ENCODE data around the gene PNMA1.
"Not testable (repeated sequence)": the region's sequence is repeated elsewhere in the genome, so short reads cannot be mapped to it uniquely, and the experiment has no call there.

PNMA1 gene

DNA sequence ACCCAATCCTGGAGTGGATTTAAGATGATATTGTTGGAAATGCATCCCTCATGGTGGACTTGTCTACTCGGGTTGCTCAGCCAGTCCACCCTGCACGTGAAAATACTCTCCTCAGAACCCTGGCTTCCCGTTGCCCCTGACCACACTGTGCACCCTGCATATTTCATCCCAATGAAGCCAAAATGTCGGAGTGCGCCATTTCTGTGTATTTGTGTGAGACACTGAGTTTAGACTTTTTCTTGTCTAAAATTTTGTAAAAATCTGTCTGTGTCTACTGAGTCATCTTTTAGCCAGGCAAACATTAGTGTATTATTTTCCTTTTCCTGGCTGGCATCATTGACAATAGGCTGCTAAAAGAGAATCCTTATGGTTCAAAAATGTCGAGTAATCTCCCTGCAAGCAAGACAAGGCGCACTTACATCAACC, 485 bp upstream of the PNMA1 start:
- DNase-seq: no peak

DNA sequence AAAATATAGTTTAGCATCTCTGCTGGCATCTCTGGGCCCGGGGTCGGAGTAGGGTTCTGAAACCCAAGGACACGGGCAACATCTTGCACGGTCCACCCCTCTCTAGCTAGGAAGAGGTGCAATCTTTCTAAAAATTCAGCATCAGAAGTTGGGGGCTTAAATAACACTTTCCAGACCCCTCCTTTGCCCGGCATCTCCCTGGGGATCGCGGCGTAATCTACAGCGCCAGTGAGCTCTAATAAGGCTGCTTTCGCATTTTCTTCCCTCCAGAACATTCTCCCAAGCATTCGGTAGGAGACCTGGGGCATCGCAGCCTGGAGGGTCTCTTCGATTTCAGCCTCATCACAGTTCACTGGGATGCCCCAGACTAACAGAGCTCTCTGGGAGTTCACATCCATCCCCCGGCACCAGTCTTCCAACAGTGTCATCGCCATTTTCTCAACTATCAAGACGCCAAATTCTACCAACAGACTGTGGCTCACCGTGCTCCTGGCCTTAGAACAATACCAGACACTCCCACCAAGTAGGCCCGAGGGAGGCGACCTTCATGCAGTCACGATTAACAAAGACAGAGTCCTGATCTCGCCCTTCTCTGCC, 880 bp downstream of the PNMA1 start:
- DNase-seq: no peak

DNA sequence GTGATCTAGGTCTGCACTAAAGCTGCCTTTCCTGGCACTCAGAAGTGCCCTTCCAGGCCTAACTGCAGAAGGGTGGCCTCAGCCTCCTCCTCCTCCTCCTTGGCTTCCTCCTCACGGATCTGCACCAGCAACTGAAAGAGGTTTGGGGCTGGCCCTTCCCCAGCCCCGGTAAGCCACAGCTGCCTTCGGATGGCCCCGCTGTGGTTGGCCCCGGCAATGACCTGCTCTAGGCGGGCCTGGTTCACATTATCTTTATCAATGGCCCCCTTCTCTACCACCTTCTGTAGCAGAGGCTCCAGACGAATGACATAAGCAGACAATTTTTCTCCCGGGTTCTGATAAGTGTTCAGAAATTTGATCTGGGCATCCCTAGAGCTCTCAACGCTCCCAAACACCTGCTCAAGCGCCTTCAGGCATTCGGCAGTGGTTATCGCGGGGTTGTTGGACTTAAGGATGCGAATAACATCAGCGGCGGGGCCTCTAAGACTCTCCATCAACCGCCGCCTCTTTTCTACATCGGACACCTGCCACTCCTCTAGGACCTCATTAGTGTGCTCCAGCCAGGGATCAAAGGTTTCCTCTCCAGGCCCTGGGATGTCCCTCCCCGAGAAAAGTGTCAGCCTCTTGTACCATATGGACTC, 1.5 kb downstream of the PNMA1 start:
- DNase-seq: no peak

DNA sequence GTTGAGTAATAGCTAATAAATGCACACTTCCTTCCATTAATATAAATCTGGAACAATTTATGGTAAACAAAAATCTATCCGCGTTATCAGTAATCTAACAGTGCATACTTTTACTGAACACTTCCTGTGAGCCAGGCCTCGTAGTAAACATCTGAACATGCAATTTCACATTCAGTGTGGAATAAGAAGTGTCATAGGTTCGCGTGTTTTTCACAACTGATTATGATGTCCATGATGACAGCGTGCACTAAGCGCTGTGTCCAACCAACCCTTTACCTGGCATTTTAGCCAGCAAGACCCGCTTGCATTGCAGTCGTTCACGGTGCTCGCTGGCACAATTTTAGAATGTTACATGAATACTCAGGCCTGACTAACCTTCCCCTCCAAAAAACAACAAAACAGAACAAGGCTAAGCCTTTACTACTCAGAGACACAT, 2.1 kb downstream of the PNMA1 start:
- no peak for DNase-seq

DNA sequence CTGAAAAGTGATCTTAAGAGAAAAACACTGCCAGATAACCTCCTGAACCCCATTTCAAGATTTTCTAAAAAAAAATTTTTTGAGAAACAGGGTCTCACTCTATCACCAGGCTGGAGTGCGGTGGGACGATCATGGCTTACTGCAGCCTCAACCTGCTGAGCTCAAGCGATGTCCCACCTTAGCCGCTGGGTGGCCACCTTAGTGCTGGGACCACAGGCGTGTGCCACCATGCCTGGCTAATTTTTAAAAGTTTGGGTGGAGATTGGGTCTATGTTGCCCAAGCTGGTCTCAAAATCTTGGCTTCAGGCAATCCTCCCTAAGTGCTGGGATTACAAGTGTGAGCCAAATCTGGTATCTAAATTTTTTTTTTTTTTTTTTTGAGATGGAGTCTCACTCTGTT, 3.4 kb downstream of the PNMA1 start:
- no peak for DNase-seq

DNA sequence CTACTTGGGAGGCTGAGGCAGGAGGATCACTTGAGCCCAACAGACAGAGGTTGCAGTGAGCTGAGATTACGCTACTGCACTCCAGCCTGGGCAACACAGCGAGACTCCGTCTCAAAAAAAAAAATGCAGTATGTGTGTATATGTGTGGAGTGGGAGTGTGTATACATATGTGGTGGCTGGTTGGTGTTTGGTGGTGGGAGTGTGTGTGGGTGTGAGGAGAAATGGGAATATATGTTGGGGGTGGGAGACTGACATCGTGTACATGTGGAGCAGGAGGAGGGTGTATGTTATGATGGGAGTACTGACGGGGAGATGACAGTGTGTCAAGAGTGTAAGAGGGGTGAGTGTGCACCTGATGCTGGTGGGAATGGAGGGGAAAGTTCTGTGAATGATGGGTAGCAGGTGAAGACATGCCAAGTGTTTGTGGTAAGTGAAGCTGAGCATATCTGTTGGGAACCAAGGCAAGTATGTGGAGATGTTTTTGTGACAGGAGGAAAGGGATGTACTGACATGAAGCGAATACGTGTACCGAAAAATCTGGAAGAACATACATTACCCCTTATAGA, 4.2 kb downstream of the PNMA1 start:
- DNase-seq: no peak

DNA sequence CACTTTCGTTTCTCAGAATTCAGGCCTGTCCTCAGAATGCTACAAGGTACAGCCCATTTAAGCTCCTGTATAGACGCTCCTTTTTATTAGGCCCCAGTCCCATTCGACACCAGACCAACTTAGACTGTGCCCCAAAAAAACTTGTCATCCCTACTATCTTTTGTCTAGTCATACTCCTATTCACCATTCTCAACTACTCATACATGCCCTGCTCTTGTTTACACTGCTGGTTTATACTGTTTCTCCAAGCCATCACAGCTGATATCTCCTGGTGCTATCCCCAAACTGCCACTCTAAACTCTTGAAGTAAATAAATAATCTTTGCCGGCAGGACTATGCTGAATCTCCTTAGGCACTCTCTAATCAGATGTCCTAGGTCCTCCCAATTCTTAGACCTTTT, 6.1 kb downstream of the PNMA1 start:
- DNase-seq: not testable (repeated sequence)

DNA sequence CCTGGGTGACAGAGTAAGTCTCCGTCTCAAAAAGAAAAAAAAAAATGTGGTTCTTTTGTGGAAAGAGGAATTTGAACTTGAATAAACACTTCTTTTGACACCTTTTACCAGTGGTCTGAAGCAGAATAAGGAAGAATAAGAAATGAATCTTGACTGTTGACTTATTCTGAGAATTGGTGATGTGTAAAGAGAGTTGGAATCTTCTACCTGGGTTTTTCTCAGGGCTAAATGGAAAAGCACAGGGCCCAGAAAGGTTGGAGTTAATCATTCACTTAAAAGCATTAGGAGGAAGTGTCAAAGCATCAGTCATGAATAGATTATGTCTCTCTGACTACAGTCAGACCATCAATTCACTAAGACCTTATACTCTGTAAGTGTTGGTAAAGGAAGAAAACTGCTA, 13.9 kb downstream of the PNMA1 start:
- DNase-seq: peak; percentile 89

DNA sequence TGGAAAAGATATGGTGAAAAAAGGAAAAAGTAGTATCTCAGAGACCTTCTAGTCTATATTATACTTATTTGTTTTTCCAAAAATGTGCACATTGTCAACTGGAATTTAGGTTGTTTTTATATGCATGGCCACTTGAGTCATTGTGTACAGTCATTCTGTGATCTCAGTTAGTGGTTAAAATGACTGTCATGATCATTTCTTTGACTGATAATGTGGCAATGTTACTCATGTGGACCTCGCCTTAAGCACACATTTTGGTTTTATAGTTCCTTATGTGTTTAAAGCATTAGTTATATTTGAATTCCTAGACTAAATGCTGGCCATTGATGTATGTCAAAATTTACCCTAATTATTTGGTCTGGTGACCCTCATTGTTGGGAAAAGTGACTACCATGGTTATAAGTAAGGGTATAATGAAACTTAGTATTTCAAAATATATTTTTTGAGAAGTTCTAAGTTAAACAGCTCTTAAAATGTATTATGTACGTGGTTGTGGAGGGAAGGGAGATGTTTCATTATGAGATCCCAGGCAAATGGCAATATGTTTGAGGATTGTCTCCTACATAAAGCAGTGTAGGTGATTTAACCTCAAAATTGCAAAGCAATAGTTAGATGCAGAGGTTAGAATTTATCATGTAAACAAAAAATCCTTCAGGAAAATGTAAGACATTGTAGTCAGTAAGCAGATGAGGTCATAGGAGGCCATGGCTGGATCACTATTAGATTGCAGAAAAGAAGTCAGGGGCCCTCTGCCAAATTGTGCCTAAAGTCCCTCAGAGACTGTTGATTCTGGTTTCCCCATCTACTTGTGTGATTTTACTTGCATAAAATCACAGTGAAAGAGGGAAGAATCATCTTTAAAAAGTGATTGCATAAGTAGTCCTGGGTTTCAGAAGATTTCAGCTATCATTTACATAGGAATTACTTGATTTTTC, 17.5 kb downstream of the PNMA1 start:
- no peak for DNase-seq

DNA sequence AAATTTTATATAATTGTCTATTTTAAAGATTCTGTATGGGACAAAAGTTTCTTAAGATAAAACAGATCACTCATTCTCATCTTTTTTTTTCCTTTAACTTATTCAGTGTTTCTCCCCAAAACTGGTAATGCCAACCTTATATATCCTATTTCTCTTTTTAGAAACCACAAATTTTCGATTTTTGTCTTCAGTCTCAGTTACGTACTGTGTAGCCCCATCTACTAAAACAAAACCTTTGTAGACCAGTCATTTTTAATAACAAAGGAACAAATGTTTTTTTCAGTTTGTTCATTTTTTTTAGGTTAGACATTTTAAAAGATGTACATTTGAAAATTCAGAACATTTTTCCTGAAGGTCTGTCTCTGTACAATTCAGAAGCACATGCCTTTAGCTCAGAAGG, 18.2 kb downstream of the PNMA1 start:
- no peak for DNase-seq

DNA sequence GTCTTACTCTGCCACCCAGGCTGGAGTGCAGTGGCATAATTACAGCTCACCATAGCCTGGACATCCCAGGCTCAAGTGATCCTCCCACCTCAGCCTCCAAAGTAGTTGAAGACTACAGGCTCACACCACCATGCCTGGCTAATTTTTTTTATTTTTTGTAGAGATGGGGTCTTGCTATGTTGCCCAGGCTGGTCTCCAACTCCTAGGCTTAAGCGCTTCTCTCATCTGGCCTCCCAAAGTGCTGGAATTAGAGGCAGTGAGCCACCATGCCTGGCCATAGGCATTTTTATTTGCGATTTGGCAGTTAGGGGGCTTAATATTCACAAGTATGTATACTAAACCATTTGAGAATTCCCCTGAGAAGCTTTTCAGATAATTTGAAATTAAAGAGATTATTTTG, 19.1 kb downstream of the PNMA1 start:
- DNase-seq: no peak

DNA sequence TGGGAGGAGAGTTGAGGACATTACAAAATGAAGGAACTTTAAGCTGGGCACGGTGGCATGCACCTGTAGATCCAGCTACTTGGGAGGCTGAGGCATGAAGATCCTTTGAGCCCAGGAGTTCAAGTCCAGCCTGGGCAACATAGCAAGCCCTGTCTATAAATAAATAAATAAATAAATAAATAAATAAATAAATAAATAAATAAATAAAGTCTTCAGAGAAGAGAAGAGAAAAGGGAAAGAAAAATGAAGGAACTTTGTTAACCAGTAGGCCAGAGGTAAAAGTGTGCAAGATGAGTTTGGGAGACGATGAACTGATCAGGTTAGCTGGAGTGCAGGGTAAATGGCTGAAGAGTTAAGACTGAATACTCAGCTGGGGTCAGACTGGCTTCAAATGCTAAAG, 20.1 kb downstream of the PNMA1 start:
- DNase-seq: no peak

DNA sequence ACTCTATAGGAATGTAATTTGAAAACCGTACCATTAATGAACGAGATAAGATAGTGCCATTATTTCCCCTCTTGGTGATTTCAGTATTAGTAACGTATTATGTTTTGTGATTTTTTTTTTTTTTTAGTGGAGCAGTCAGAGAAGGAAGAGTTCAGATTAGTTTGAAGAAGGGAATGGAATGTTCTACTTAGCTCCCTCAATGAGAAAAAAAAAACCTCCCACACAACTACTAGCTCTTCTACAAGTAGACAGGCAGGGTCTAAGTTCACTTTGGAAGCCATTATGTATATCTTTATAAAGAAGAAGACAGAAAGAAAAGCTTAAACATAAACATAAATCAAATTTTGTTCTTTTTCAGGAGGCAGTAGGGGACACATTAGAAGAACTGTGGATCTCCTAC, 27.3 kb downstream of the PNMA1 start:
- DNase-seq: no peak

DNA sequence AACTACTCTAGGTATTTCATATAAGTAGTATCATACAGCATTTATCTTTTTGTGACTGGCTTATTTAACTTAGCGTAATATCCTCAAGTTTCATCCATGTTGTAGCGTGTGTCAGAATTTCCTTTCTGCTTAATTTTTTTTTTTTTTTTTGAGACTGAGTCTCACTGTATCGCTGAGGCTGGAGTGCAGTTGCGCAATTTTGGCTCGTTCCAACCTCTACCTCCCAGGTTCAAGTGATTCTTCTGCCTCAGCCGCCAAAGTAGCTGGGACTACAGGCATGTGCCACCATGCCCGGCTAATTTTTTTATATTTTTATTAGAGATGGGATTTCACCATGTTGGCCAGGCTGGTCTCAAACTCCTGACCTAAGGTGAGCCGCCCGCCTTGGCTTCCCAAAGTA, 28.9 kb downstream of the PNMA1 start:
- DNase-seq: no peak

DNA sequence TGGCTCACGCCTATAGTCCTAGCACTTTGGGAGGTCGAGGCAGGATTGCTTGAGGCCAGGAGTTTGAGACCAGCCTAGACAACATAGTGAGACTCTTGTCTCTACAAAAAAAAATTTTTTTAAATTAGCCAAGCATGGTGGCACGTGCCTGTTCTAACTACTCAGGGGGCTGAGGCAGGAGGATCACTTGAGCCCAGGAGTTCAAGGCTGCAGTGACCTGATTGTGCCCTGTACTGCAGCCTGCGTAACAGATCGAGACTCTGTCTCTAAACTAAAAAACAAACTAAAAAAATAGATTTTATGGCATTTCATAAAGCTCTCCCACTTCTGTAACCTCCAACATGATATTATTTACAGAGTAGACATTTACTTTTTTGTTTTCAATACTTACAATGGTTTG, 29.6 kb downstream of the PNMA1 start:
- no peak for DNase-seq

DNA sequence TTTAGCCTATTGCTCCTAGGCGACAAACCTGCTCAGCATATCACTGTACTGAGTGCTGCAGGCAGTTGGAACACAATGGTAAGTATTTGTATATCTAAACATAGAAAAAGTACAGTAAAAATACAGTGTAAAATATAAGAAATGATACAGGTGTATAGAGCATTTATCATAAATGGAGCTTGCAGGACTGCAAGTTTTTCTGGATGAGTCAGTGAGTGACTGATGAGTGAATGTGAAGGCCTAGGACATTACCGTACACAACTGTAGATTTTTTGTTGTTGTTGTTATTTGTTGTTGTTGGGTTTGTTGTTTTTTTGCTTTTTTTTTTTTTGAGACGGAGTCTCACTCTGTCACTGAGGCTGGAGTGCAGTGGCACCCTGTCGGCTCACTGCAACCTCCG, 33.4 kb downstream of the PNMA1 start:
- DNase-seq: no peak

DNA sequence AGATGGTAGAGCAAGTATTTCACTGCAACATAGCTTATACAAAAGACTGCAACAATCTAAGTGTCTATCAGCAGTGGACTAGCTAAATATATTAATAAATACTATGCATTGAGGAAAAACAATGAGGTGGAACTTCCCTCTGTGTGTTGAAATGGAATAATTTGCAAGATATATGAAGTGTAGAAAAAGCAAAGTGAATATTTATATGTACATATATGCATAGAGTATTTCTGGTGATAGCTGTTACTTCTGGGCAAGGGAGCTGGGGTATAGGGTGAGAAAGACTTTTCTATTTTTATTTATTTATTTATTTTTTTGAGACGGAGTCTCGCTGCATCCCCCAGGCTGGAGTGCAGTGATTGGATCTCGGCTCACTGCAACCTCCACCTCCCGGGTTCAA, 35.5 kb downstream of the PNMA1 start:
- DNase-seq: no peak

DNA sequence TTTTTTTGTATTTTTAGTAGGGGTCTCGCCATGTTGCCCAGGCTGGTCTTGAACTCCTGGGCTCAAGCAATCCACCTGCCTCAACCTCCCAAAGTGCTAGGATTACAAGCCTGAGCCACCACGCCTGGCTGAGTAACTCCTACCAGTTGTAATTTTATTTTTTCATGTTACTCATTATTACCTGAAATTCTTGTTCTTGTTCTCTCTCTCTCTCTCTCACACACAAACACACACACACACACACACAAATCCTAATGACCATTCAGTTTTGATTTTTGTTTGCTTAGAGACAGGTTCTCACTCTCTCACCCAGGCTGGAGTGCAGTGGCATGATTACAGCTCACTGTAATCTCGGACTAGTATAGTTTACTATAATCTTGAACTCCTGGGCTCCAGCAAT, 39.2 kb downstream of the PNMA1 start:
- no peak for DNase-seq

DNA sequence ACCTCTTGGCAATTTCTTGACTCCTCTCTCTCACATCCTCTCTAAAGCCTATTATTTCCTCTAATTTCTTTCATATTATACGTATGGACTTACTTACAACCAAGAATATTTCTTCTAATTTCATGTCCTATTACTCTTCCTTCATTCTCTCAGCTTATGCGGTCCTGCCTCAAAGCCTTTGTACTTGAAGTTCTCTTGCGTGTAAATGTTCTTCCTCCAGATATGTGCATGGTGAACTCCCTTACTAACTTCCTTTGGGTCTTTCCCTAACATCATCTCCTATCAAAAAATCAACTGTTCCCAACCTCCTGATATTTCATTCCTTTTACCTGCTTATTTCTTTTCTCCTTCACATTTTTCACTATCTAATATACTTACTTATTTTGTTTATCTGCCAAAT, 46.3 kb downstream of the PNMA1 start:
- no peak for DNase-seq

DNA sequence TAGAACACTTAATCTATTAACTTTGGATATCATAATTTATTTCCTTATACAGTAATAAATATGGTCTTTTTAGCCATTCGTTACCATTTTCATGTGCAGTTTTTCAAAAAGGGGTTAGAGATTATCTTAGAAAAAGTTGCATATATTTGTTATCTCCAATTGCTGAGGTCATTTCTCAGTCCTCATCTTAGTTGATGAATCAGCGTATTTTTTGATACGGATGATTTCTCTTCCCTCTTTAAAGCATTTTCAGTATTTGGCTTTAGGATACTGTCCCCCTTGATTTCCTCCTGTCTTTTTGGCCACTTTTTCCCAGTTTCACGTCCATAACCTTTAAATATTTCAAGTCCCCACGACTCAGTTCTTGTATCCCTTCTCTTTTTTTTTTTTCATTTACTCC, 47.6 kb downstream of the PNMA1 start:
- no peak for DNase-seq

DNA sequence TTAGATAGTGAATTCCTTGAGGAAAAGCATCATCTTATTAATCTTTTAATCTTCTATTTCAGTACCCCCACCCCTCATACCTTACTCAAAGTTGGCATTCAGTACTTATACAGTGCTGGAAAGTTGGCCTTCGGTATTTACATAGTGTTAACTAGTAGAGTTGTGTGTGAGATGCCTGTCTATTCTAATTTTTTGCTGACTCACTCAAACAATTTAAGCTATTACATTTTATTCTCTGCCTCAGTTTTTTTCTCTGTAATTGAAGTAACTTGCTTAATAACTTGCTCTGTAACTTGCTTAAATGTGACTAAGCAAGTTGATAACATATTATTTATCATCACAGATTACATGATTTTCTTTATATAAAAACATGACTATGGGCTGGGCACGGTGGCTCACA, 49.1 kb downstream of the PNMA1 start:
- DNase-seq: no peak

DNA sequence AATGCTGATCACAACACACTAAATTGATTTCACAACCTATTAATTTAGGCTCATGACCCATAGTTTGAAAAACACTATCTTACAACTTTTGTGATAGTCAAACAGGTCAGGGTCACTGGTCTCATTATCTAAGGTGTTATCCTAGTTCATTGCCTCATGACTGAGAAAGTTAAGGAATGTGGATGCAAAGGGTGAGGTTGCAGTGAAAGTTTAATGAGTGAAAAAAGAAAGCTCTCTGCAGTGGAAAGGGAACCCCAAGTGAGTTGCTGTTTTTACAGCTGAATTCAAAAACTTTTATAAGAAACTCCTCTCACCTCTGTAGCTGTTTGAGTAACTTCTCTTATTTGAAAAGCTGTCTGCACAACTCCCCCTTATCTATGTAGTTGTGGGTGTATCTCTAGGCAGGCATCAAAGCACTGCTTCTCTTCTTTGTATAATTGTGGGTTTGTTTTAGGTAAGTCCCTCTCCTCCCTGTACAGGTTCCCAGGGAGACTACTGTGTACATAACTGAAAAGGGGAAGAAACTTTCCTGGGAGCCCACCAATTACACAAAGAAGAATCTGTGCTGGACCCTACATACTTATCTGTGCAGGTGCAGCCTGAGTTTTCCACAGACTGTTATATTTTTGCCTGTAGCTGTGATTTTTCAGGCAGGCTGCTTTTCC, 50.5 kb downstream of the PNMA1 start:
- DNase-seq: no peak

DNA sequence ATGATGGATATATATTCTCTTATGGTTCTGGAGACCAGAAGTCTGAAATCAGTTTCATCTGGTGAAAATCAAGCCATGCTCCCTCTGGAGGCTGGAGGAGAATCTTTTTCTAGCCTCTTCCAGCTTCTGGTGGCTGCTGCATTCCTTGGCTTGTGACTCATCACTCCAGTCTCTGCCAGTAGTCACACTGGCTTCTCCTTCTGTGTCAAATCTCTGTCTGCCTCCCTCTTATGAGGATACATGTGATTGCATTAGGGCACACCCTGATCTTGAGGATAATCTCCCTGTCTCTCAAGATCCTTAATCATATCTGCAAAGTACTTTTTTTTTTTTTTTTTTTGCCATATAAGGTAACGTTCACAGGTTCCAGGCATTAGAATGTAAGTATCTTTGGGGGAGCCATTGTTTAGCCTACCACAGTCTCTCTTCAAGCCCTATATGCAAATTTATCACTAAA, 51.7 kb downstream of the PNMA1 start:
- DNase-seq: peak; percentile 91
